Spleen (tissue), 7 donors: Measurements from ENCODE around the gene SNAI1.
A peak's percentile ranks its signal among the peaks of the same experiment; 100 is the strongest.

Experiments used
- POLR2A ChIP-seq, 3 donors: fragments of 450-650 bp; IDR thresholded peaks; one replicate each; pipeline ENCODE4 v1.5.1; 2017; ENCODE audit warnings: antibody characterized with exemption in 3 of 3, mild to moderate bottlenecking in 1 of 3
- POLR2AphosphoS5 ChIP-seq, 3 donors: sonication (generic); formaldehyde crosslinking; IDR thresholded peaks; one replicate each; pipeline ENCODE4 v1.5.1; 2017; ENCODE audit warnings: antibody characterized with exemption in 3 of 3
- TF ChIP-seq, protein P1 (sequence below), 11 experiments: fragments of 200-600 bp in 7 of 11; fragments of 450-650 bp in 4 of 11; sonication (generic) in 4 of 11; IDR thresholded peaks in 8 of 11; conservative IDR thresholded peaks in 3 of 11; 1 replicate in 7 of 11; 2 replicates in 4 of 11; pipeline versions ENCODE4 v1.4.0 to v1.8.0; 2016 to 2021; ENCODE audit warnings: antibody characterized with exemption in 11 of 11, inconsistent platforms in 4 of 11, mild to moderate bottlenecking in 1 of 11
- donor health status: DM: no; HTN: no; CAD: no; lungs with moderate emphysema.
- donor health status: DM: no; HTN: no; CAD: no.
- donor health status: DM: no; HTN: no; CAD: no.

DNA sequence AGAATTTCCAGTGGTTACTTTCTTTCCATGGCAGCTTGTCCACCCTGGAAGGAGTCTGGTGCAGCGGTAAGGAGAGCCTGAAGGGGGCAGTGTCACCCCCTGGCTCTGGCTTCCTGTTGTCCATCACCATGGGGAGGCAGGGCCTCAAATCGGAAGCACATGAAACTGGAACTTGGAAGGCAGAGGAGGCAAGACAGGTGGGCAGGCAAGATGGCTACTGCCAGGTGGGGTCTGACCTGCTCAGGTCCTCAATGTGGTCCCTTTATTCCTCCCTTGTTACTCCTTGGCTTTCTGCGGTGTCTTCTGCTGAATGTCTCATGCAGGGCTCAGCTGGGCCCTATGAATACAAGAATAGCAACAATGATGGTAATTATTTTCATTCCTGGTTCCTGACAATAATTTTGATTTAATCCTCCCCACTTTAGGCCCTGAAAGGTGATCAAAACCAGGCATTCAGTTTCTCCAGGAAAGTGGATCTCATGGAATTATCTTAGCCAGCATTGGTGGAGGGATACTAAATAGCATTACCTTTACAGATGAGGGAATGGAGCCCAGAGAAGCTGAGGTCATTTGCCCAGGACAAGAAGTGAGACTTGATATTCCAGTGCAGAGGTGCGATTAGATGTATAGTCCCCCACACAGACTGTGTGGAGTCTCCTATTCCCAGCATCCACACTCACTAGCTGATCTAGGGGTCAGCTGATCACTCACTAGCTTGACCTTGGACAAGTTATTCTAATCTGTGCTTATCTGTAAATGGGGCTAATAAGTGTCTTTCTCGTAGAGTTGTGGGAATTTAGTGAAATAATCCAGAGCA, 17.6 kb upstream of the SNAI1 start:
- TF ChIP-seq, protein P1, sequence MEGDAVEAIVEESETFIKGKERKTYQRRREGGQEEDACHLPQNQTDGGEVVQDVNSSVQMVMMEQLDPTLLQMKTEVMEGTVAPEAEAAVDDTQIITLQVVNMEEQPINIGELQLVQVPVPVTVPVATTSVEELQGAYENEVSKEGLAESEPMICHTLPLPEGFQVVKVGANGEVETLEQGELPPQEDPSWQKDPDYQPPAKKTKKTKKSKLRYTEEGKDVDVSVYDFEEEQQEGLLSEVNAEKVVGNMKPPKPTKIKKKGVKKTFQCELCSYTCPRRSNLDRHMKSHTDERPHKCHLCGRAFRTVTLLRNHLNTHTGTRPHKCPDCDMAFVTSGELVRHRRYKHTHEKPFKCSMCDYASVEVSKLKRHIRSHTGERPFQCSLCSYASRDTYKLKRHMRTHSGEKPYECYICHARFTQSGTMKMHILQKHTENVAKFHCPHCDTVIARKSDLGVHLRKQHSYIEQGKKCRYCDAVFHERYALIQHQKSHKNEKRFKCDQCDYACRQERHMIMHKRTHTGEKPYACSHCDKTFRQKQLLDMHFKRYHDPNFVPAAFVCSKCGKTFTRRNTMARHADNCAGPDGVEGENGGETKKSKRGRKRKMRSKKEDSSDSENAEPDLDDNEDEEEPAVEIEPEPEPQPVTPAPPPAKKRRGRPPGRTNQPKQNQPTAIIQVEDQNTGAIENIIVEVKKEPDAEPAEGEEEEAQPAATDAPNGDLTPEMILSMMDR (IDR thresholded peaks at IDR 0.05 in 8 of 11, conservative IDR thresholded peaks at IDR 0.05 in 3 of 11) = peak in 8 of 11 experiments; percentile 10 to 62 (median 46)
- TF ChIP-seq POLR2AphosphoS5 (IDR thresholded peaks at IDR 0.05) (no peak), POLR2A (IDR thresholded peaks at IDR 0.05) (no peak)
